Measurements from ENCODE around the gene OTOGL. TPM values are rescaled to one million over a fixed set of nuclear protein-coding genes. Genes with fewer than 3 reads are reported as not detected.

OTOGL gene
- under 0.01 TPM for total RNA-seq

- no peak for DNase-seq (ENCODE audit: low read depth in 2 of 3, low spot score in 2 of 3)
These were observed at the start of gene OTOGL for GRCh38 chr12:80099259-80099658. Gene OTOGL (plus strand): TSS chr12:80099537. CDS start chr12:80209432, 109,895 bp downstream.

GRCh38 chr12:80050236-80050635, 49.1 kb upstream of the OTOGL start:
- no peak for DNase-seq (ENCODE audit: low read depth in 2 of 3, low spot score in 2 of 3)

GRCh38 chr12:80053051-80053790, 46.1 kb upstream of the OTOGL start:
- DNase-seq (ENCODE audit: low read depth in 2 of 3, low spot score in 2 of 3) = no peak

GRCh38 chr12:80056232-80056631, 43.1 kb upstream of the OTOGL start:
- DNase-seq (ENCODE audit: low read depth in 2 of 3, low spot score in 2 of 3) = no peak

GRCh38 chr12:80056845-80057244, 42.5 kb upstream of the OTOGL start:
- no peak for DNase-seq (ENCODE audit: low read depth in 2 of 3, low spot score in 2 of 3)

GRCh38 chr12:80058586-80058985, 40.8 kb upstream of the OTOGL start:
- no peak for DNase-seq (ENCODE audit: low read depth in 2 of 3, low spot score in 2 of 3)

GRCh38 chr12:80059102-80059501, 40.2 kb upstream of the OTOGL start:
- DNase-seq (ENCODE audit: low read depth in 2 of 3, low spot score in 2 of 3) = no peak

GRCh38 chr12:80059875-80060274, 39.5 kb upstream of the OTOGL start:
- no peak for DNase-seq (ENCODE audit: low read depth in 2 of 3, low spot score in 2 of 3)

- no peak for DNase-seq (ENCODE audit: low read depth in 2 of 3, low spot score in 2 of 3)
These were observed 35.1 kb upstream of the OTOGL start for GRCh38 chr12:80064269-80064668.

GRCh38 chr12:80064951-80065350, 34.4 kb upstream of the OTOGL start:
- DNase-seq (ENCODE audit: low read depth in 2 of 3, low spot score in 2 of 3) = no peak

GRCh38 chr12:80068173-80068572, 31.2 kb upstream of the OTOGL start:
- DNase-seq (ENCODE audit: low read depth in 2 of 3, low spot score in 2 of 3) = no peak

GRCh38 chr12:80083892-80084614, 15.3 kb upstream of the OTOGL start:
- DNase-seq (ENCODE audit: low read depth in 2 of 3, low spot score in 2 of 3) = peak in 1 of 3 donors; percentile 11

GRCh38 chr12:80086025-80086424, 13.3 kb upstream of the OTOGL start:
- no peak for DNase-seq (ENCODE audit: low read depth in 2 of 3, low spot score in 2 of 3)

GRCh38 chr12:80087486-80088213, 11.7 kb upstream of the OTOGL start:
- DNase-seq (ENCODE audit: low read depth in 2 of 3, low spot score in 2 of 3) = no peak

GRCh38 chr12:80100591-80100990, 1.3 kb downstream of the OTOGL start:
- no peak for DNase-seq (ENCODE audit: low read depth in 2 of 3, low spot score in 2 of 3)

GRCh38 chr12:80101126-80101525, 1.8 kb downstream of the OTOGL start:
- peak in 2 of 3 donors; percentile 17 to 69 for DNase-seq (ENCODE audit: low read depth in 2 of 3, low spot score in 2 of 3)

- no peak for DNase-seq (ENCODE audit: low read depth in 2 of 3, low spot score in 2 of 3)
These were observed 7.9 kb downstream of the OTOGL start for GRCh38 chr12:80107221-80107620.

- no peak for DNase-seq (ENCODE audit: low read depth in 2 of 3, low spot score in 2 of 3)
These were observed 17.4 kb downstream of the OTOGL start for GRCh38 chr12:80116735-80117134.

GRCh38 chr12:80118565-80119324, 19.4 kb downstream of the OTOGL start:
- no peak for DNase-seq (ENCODE audit: low read depth in 2 of 3, low spot score in 2 of 3)

GRCh38 chr12:80120994-80121393, 21.7 kb downstream of the OTOGL start:
- DNase-seq (ENCODE audit: low read depth in 2 of 3, low spot score in 2 of 3) = no peak

- DNase-seq (ENCODE audit: low read depth in 2 of 3, low spot score in 2 of 3) = no peak
These were observed 22.3 kb downstream of the OTOGL start for GRCh38 chr12:80121661-80122060.
